Panc1 (cell line): ENCODE data around the gene RCOR1. TPM values are rescaled to one million over a fixed set of nuclear protein-coding genes. Genes with fewer than 3 reads are reported as not detected.

ENCODE experiments used
- ATAC-seq: fragments of 200-7000 bp; cut with Tn5 transposase; 2 replicates; pipeline ENCODE4 v1.9.1; 2020; ENCODE audit warnings: mild to moderate bottlenecking, moderate library complexity
- BruUV-seq: library from RNA; stranded (reverse); fragments of 400-500 nt; replicated peaks from 2 replicates; lab custom pipeline; 2021; lab: Mats Ljungman, UMichigan
- CTCF ChIA-PET: fragments of 300-600 bp; sonication (Branson Sonifier 250); formaldehyde crosslinking; loops from one replicate; lab custom pipeline; 2022; ENCODE audit warnings: antibody characterized with exemption; lab: Charles Lee
- POLR2A ChIA-PET: fragments of 300-600 bp; sonication (Branson Sonifier 250); formaldehyde crosslinking; loops from one replicate; lab custom pipeline; 2022; ENCODE audit warnings: antibody characterized with exemption; lab: Charles Lee
- DNase-seq: peaks from one replicate; pipeline ENCODE4 v3.0.0-alpha.2; 2010; ENCODE audit warnings: low read depth, low spot score
- H3K27ac ChIP-seq: 2 replicates; pipeline ENCODE4 v1.5.1; 2011; ENCODE audit warnings: mild to moderate bottlenecking, low read length, inconsistent platforms
- H3K27me3 ChIP-seq: fragments of 200-500 bp; sonication (Bioruptor generic); 2 replicates; pipeline ENCODE4 v1.6.0; 2014; ENCODE audit warnings: low read length, inconsistent platforms; ENCODE audit not compliant: control insufficient read depth, insufficient read depth
- H3K36me3 ChIP-seq: fragments of 200-500 bp; sonication (Bioruptor generic); 2 replicates; pipeline ENCODE4 v1.5.1; 2014; ENCODE audit warnings: inconsistent platforms, mild to moderate bottlenecking, low read length, moderate library complexity; ENCODE audit not compliant: control insufficient read depth, insufficient read depth
- H3K4me1 ChIP-seq: 2 replicates; pipeline ENCODE4 v1.5.1; 2011; ENCODE audit warnings: inconsistent platforms, mild to moderate bottlenecking, low read length, moderate library complexity; ENCODE audit not compliant: control insufficient read depth, insufficient read depth
- H3K4me3 ChIP-seq, 2 experiments: 2 replicates each; pipeline ENCODE4 v1.5.1; 2011 to 2012; ENCODE audit warnings: low read depth in 2 of 2, low read length in 2 of 2, mild to moderate bottlenecking in 2 of 2, inconsistent platforms in 1 of 2, moderate library complexity in 1 of 2
- H3K9me3 ChIP-seq: fragments of 200-500 bp; sonication (Bioruptor generic); 2 replicates; pipeline ENCODE4 v1.5.1; 2014; ENCODE audit warnings: low read depth, mild to moderate bottlenecking, inconsistent platforms, low read length, moderate library complexity; ENCODE audit not compliant: control insufficient read depth, insufficient read depth
- CTCF ChIP-seq: fragments of 450-650 bp; IDR thresholded peaks from 2 replicates; pipeline ENCODE4 v1.5.1; 2017; ENCODE audit warnings: mild to moderate bottlenecking
- POLR2AphosphoS5 ChIP-seq: IDR thresholded peaks from 2 replicates; pipeline ENCODE4 v1.6.1; 2012; ENCODE audit warnings: mild to moderate bottlenecking, low read depth, low read length, moderate library complexity
- SIN3A ChIP-seq: IDR thresholded peaks from 2 replicates; pipeline ENCODE4 v1.6.1; 2012; ENCODE audit warnings: low read depth, mild to moderate bottlenecking, low read length, moderate library complexity, borderline replicate concordance; ENCODE audit not compliant: insufficient read depth
- TCF7L2 ChIP-seq: IDR thresholded peaks from 2 replicates; pipeline ENCODE4 v1.6.1; 2011; ENCODE audit warnings: mild to moderate bottlenecking, low read depth, low read length, inconsistent platforms
- in situ Hi-C: cut with HindIII; loops from 2 replicates; pipeline ENCODE4 v1.10.0; 2016; ENCODE audit warnings: low sequenced_read_pairs, low pct_unique_long_range_greater_than_20kb
- intact Hi-C: fragments of 100-400 bp; cut with micrococcal nuclease; formaldehyde crosslinking; loops from one replicate; pipeline ENCODE4 v1.10.0; 2022; ENCODE audit not compliant: unreplicated experiment
- total RNA-seq: library from RNA; stranded (reverse); gene quantifications from one replicate; pipeline ENCODE4 v1.2.1, GENCODE V29; 2021; ENCODE audit not compliant: unreplicated experiment
- TF ChIP-seq, protein P1 (sequence below), 2 experiments: IDR thresholded peaks; 2 replicates each; pipeline ENCODE4 v1.6.1; 2011 to 2012; ENCODE audit warnings: low read depth in 2 of 2, control low read depth in 1 of 2, low read length in 1 of 2, mild to moderate bottlenecking in 1 of 2, moderate library complexity in 1 of 2; ENCODE audit not compliant: insufficient read depth in 1 of 2

The RCOR1 gene
- total RNA-seq, 1 experiment from 2014 or later, result 27.1 TPM

DNA sequence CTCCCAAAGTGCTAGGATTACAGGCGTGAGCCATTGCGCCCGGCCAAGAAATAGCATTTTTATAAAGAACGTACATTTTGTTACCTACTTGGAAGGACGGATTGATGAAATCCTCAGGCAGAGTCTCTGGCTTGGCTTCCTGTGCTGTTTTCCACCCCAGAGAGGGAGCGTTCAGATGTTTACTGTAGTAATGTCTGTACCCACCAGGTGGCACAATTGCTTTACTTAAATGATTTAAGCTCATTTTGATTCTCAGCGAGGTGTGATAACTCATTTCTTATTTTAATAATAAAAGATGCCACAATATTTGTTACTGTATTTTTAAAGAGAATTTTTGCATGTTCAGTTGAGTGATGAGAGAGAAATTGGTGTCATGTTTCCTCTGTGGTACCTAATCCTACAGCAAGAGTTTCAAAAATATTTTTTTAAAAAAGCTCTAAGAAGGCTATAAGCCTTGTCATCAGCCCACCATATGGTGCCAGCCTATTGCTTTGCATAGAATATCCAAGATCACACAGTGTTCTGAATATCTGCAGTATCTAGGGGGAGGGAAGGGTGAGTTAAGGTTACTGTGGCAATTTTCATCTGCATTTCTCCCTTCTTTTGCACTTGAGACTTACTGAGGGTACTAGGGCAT lies 102.2 kb downstream of the RCOR1 start:
- DNase-seq, result peak; percentile 39
- TF ChIP-seq, protein P1, sequence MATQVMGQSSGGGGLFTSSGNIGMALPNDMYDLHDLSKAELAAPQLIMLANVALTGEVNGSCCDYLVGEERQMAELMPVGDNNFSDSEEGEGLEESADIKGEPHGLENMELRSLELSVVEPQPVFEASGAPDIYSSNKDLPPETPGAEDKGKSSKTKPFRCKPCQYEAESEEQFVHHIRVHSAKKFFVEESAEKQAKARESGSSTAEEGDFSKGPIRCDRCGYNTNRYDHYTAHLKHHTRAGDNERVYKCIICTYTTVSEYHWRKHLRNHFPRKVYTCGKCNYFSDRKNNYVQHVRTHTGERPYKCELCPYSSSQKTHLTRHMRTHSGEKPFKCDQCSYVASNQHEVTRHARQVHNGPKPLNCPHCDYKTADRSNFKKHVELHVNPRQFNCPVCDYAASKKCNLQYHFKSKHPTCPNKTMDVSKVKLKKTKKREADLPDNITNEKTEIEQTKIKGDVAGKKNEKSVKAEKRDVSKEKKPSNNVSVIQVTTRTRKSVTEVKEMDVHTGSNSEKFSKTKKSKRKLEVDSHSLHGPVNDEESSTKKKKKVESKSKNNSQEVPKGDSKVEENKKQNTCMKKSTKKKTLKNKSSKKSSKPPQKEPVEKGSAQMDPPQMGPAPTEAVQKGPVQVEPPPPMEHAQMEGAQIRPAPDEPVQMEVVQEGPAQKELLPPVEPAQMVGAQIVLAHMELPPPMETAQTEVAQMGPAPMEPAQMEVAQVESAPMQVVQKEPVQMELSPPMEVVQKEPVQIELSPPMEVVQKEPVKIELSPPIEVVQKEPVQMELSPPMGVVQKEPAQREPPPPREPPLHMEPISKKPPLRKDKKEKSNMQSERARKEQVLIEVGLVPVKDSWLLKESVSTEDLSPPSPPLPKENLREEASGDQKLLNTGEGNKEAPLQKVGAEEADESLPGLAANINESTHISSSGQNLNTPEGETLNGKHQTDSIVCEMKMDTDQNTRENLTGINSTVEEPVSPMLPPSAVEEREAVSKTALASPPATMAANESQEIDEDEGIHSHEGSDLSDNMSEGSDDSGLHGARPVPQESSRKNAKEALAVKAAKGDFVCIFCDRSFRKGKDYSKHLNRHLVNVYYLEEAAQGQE (IDR thresholded peaks at IDR 0.05; ENCODE audit: insufficient read depth in 1 of 2, low read depth in 2 of 2, low read length in 1 of 2), result no peak
- TF ChIP-seq CTCF, result peak; percentile 72
- ATAC-seq, result peak; percentile 77; the same call in 1 of the 2 replicates
- Histone ChIP-seq H3K27me3 (no peaks in the 10 kb centered on the region), H3K4me3 (no peak overlapping the region), H3K36me3 (no peaks in the 10 kb centered on the region), H3K9me3 (no peaks in the 10 kb centered on the region), H3K4me1 (peaks cover 28% of the 10 kb centered on the region), H3K27ac (0 out of 2 replicates have a peak overlapping the region, but pooled peaks have one; percentile 12)
- POLR2A ChIA-PET, result interaction anchor here (0.5 kb wide), 1 partner anchor 38 kb away, joined by 15 read pairs; no protein-coding TSS in a partner anchor
- in situ Hi-C loops (no loop called here), intact Hi-C loops (no loop called here)
- CTCF ChIA-PET, result interaction anchor here (0.7 to 1.4 kb wide), 4 partner anchors 15 to 170 kb away, joined by 3 to 7 read pairs (median 4); no protein-coding TSS in a partner anchor
- no TSS peak for BruUV-seq

GRCh38 chr14:102695167-102695555 lies 102.7 kb downstream of the RCOR1 start:
- BruUV-seq, result no TSS peak
- H3K36me3 ChIP-seq, result no peaks in the 10 kb centered on the region
- H3K4me3 ChIP-seq, result no peak overlapping the region
- intact Hi-C loops, result no loop called here
- H3K27me3 ChIP-seq, result no peaks in the 10 kb centered on the region
- no peaks in the 10 kb centered on the region for H3K9me3 ChIP-seq
- no peak for TF ChIP-seq CTCF
- TF ChIP-seq TCF7L2, result no peak
- no peak for TF ChIP-seq POLR2AphosphoS5
- TF ChIP-seq SIN3A, result no peak
- TF ChIP-seq, protein P1 (IDR thresholded peaks at IDR 0.05; ENCODE audit: insufficient read depth in 1 of 2, low read depth in 2 of 2, low read length in 1 of 2), result no peak
- DNase-seq (no peak), ATAC-seq (no peak)
- CTCF ChIA-PET, result interaction anchor here (0.8 to 1.4 kb wide), 3 partner anchors 14 to 170 kb away, joined by 3 to 7 read pairs (median 4); no protein-coding TSS in a partner anchor
- H3K27ac ChIP-seq, result 0 out of 2 replicates have a peak overlapping the region, but pooled peaks have one; percentile 12
- POLR2A ChIA-PET, result interaction anchor here (0.5 to 0.6 kb wide), 2 partner anchors 38 to 39 kb away, joined by 6 to 15 read pairs; no protein-coding TSS in a partner anchor
- in situ Hi-C loops, result no loop called here
- H3K4me1 ChIP-seq, result peaks cover 28% of the 10 kb centered on the region
